HepG2 (cell line): ENCODE measurements around the gene MALRD1.

ENCODE experiments used
- ATRX ChIP-seq: sonication (generic); formaldehyde crosslinking; IDR thresholded peaks from 2 replicates; pipeline ENCODE4 v1.4.0; 2020; ENCODE audit warnings: missing genetic modification reagents, borderline replicate concordance
- HNF1B ChIP-seq: sonication (generic); formaldehyde crosslinking; IDR thresholded peaks from 2 replicates; pipeline ENCODE4 v1.5.1; 2020; ENCODE audit warnings: mild to moderate bottlenecking, moderate library complexity, missing genetic modification reagents
- LBX2 ChIP-seq: sonication (generic); formaldehyde crosslinking; IDR thresholded peaks from 2 replicates; pipeline ENCODE4 v1.5.0; 2020; ENCODE audit warnings: missing genetic modification reagents, mild to moderate bottlenecking, borderline replicate concordance
- POLR2A ChIP-seq, 2 experiments: IDR thresholded peaks; 2 replicates each; pipeline ENCODE4 v1.6.1; 2011; ENCODE audit warnings: low read depth in 2 of 2, low read length in 2 of 2, mild to moderate bottlenecking in 1 of 2, moderate library complexity in 1 of 2; ENCODE audit not compliant: insufficient read depth in 1 of 2
- THAP7 ChIP-seq: sonication (generic); formaldehyde crosslinking; IDR thresholded peaks from 2 replicates; pipeline ENCODE4 v1.8.1; 2023; ENCODE audit warnings: mild to moderate bottlenecking, missing genetic modification reagents

- TF ChIP-seq LBX2 (CRISPR knock-in tag) (no peak), THAP7 (CRISPR knock-in tag) (no peak), ATRX (CRISPR knock-in tag) (no peak), HNF1B (CRISPR knock-in tag) (no peak), POLR2A (IDR thresholded peaks at IDR 0.05; ENCODE audit: insufficient read depth in 1 of 2, low read depth in 2 of 2, low read length in 2 of 2) (no peak)
These were observed 277.0 kb downstream of the MALRD1 start for GRCh38 chr10:19325581-19325980.
